Keratinocyte (primary cell): Measurements from ENCODE around the gene WNK2. TPM values are rescaled to one million over a fixed set of nuclear protein-coding genes. Genes with fewer than 3 reads are reported as not detected.

ENCODE experiments used
- DNase-seq: peaks from one replicate; pipeline ENCODE4 v3.0.0-alpha.2; 2011; ENCODE audit warnings: low read depth, missing footprints, low spot score
- FAIRE-seq: peaks from 2 replicates; lab custom pipeline; 2011; peaks lifted over from hg19 to GRCh38; lab: Jason Lieb, UNC
- H2AFZ ChIP-seq: 2 replicates; pipeline ENCODE4 v1.6.0; 2012; ENCODE audit warnings: low read length, control low read depth, inconsistent platforms; ENCODE audit not compliant: control insufficient read depth
- H3K27ac ChIP-seq: 2 replicates; pipeline ENCODE4 v1.5.1; 2011; ENCODE audit warnings: low read length; ENCODE audit not compliant: control insufficient read depth, insufficient read depth
- H3K27me3 ChIP-seq: 3 replicates; pipeline ENCODE4 v1.6.0; 2011; ENCODE audit warnings: low read length; ENCODE audit not compliant: control insufficient read depth, insufficient read depth; ENCODE audit errors: extremely low read depth
- H3K36me3 ChIP-seq, 2 experiments: 2 replicates in 1 of 2; 3 replicates in 1 of 2; pipeline ENCODE4 v1.5.1; 2011; ENCODE audit warnings: low read length in 2 of 2, mild to moderate bottlenecking in 1 of 2; ENCODE audit not compliant: control insufficient read depth in 2 of 2, insufficient read depth in 2 of 2; ENCODE audit errors: extremely low read depth in 1 of 2
- H3K4me1 ChIP-seq: 3 replicates; pipeline ENCODE4 v1.5.1; 2011; ENCODE audit warnings: low read length; ENCODE audit not compliant: control insufficient read depth, insufficient read depth; ENCODE audit errors: extremely low read depth
- H3K4me2 ChIP-seq: 3 replicates; pipeline ENCODE4 v1.6.0; 2011; ENCODE audit warnings: low read depth, low read length; ENCODE audit not compliant: control insufficient read depth, insufficient read depth; ENCODE audit errors: extremely low read depth
- H3K4me3 ChIP-seq, 3 experiments: fragments of 200-600 bp in 1 of 3; sonication (generic) in 1 of 3; 2 replicates in 2 of 3; 3 replicates in 1 of 3; pipeline ENCODE4 v1.5.1; 2011 to 2016; ENCODE audit warnings: low read length in 3 of 3, mild to moderate bottlenecking in 3 of 3, control low read depth in 2 of 3, inconsistent platforms in 1 of 3, low read depth in 1 of 3, mixed read lengths in 1 of 3, mixed run types in 1 of 3, moderate library complexity in 1 of 3; ENCODE audit not compliant: control insufficient read depth in 2 of 3, insufficient read depth in 2 of 3; ENCODE audit errors: extremely low read depth in 1 of 3
- H3K79me2 ChIP-seq: 2 replicates; pipeline ENCODE4 v1.6.0; 2012; ENCODE audit warnings: low read length; ENCODE audit not compliant: control insufficient read depth, insufficient read depth
- H3K9ac ChIP-seq: 3 replicates; pipeline ENCODE4 v1.6.0; 2011; ENCODE audit warnings: low read length; ENCODE audit not compliant: control insufficient read depth, insufficient read depth; ENCODE audit errors: extremely low read depth
- H3K9me1 ChIP-seq: 3 replicates; pipeline ENCODE4 v1.6.0; 2011; ENCODE audit warnings: low read length; ENCODE audit not compliant: control insufficient read depth, insufficient read depth; ENCODE audit errors: extremely low read depth
- H3K9me3 ChIP-seq: 2 replicates; pipeline ENCODE4 v1.5.1; 2012; ENCODE audit warnings: low read depth, low read length; ENCODE audit not compliant: control insufficient read depth
- H4K20me1 ChIP-seq: 3 replicates; pipeline ENCODE4 v1.6.0; 2011; ENCODE audit warnings: low read length; ENCODE audit not compliant: control insufficient read depth, insufficient read depth; ENCODE audit errors: extremely low read depth
- EZH2 ChIP-seq: IDR thresholded peaks from one replicate; pipeline ENCODE4 v1.6.1; 2012; ENCODE audit warnings: inconsistent platforms, mild to moderate bottlenecking, low read length, moderate library complexity
- dilution Hi-C: fragments of 300-500 bp; cut with MboI; formaldehyde crosslinking; loops from one replicate; pipeline ENCODE4 v1.7.0; 2020; ENCODE audit warnings: low sequenced_read_pairs; ENCODE audit not compliant: extremely low pct_ligation_motif_present
- polyA plus RNA-seq, 5 experiments: library from polyadenylated mRNA; depleted of rRNA in 3 of 5; stranded (reverse) in 3 of 5; stranded (forward) in 1 of 5; unstranded in 1 of 5; fragments of >200 nt; gene quantifications; 1 replicate in 1 of 5; 2 replicates in 3 of 5; 3 replicates in 1 of 5; pipeline versions ENCODE4 v1.2.1 to v1.2.3, GENCODE V29; 2011 to 2012; ENCODE audit warnings: missing spikeins in 2 of 5, low read depth in 1 of 5, low replicate concordance in 1 of 5
- TF ChIP-seq, protein P1 (sequence below), 3 experiments: IDR thresholded peaks in 1 of 3; conservative IDR thresholded peaks in 1 of 3; optimal IDR thresholded peaks in 1 of 3; 2 replicates in 2 of 3; 3 replicates in 1 of 3; pipeline versions ENCODE3 to v1.5.1; 2011; ENCODE audit warnings: low read length in 3 of 3, mild to moderate bottlenecking in 3 of 3, moderate library complexity in 2 of 3, control low read depth in 1 of 3, inconsistent platforms in 1 of 3; ENCODE audit not compliant: insufficient read depth in 2 of 3; ENCODE audit errors: extremely low read depth in 1 of 3

Gene WNK2
- polyA plus RNA-seq, 1 donor (not counting 4 experiments of a cell fraction or from before 2014, with no cell fraction given), result not detected

DNA sequence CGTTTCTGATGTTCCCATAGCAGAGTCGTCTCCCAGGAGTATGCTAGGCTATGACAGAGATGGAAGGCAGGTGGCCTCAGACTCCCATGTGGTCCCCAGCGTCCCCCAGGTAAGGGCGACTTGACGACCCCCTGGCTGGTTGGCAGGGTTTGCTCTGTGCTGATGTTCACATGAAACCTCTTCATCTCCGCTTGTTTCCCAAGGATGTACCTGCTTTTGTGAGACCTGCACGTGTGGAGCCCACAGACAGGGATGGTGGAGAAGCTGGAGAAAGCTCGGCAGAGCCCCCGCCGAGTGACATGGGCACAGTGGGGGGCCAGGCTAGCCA is 108.3 kb downstream of the WNK2 start:
- no peaks in the 10 kb centered on the region for H3K9me1 ChIP-seq
- H3K4me3 ChIP-seq, result no peak overlapping the region
- H3K27ac ChIP-seq, result no peak overlapping the region
- H3K4me1 ChIP-seq, result no peaks in the 10 kb centered on the region
- H3K79me2 ChIP-seq, result no peaks in the 10 kb centered on the region
- H2AFZ ChIP-seq, result no peak overlapping the region
- no peaks in the 10 kb centered on the region for H3K9me3 ChIP-seq
- FAIRE-seq, result no peak
- no peak overlapping the region for H3K4me2 ChIP-seq
- DNase-seq, result no peak
- dilution Hi-C loops, result no loop called here
- TF ChIP-seq, protein P1, sequence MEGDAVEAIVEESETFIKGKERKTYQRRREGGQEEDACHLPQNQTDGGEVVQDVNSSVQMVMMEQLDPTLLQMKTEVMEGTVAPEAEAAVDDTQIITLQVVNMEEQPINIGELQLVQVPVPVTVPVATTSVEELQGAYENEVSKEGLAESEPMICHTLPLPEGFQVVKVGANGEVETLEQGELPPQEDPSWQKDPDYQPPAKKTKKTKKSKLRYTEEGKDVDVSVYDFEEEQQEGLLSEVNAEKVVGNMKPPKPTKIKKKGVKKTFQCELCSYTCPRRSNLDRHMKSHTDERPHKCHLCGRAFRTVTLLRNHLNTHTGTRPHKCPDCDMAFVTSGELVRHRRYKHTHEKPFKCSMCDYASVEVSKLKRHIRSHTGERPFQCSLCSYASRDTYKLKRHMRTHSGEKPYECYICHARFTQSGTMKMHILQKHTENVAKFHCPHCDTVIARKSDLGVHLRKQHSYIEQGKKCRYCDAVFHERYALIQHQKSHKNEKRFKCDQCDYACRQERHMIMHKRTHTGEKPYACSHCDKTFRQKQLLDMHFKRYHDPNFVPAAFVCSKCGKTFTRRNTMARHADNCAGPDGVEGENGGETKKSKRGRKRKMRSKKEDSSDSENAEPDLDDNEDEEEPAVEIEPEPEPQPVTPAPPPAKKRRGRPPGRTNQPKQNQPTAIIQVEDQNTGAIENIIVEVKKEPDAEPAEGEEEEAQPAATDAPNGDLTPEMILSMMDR (optimal IDR thresholded peaks at IDR 0.05 in 1 of 3, IDR thresholded peaks at IDR 0.05 in 1 of 3, conservative IDR thresholded peaks at IDR 0.05 in 1 of 3; ENCODE audit: extremely low read depth in 1 of 3, insufficient read depth in 2 of 3, low read length in 3 of 3), result no peak
- H3K9ac ChIP-seq, result no peak overlapping the region
- H4K20me1 ChIP-seq, result no peaks in the 10 kb centered on the region
- peaks cover 15% of the 10 kb centered on the region for H3K27me3 ChIP-seq
- H3K36me3 ChIP-seq, result no peaks in the 10 kb centered on the region

DNA sequence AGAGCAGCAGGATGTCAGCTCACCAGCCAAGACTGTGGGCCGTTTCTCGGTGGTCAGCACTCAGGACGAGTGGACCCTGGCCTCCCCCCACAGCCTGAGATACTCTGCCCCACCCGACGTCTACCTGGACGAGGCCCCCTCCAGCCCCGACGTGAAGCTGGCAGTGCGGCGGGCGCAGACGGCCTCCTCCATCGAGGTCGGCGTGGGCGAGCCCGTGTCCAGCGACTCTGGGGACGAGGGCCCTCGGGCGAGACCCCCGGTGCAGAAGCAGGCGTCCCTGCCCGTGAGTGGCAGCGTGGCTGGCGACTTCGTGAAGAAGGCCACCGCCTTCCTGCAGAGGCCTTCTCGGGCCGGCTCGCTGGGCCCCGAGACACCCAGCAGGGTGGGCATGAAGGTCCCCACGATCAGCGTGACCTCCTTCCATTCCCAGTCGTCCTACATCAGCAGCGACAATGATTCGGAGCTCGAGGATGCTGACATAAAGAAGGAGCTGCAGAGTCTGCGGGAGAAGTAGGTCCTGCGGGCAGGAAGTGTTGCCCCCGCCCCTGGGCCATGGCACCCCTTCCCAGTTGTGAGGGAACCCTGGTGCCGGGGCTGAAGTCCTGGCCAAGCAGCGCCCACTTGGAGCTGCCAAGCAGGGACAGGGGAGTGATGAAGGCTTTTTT is 108.9 kb downstream of the WNK2 start:
- no peak overlapping the region for H3K4me2 ChIP-seq
- no peaks in the 10 kb centered on the region for H3K9me3 ChIP-seq
- H3K9me1 ChIP-seq, result no peaks in the 10 kb centered on the region
- no peaks in the 10 kb centered on the region for H4K20me1 ChIP-seq
- H2AFZ ChIP-seq, result no peak overlapping the region
- H3K79me2 ChIP-seq, result no peaks in the 10 kb centered on the region
- DNase-seq (no peak), FAIRE-seq (no peak)
- H3K4me3 ChIP-seq, result no peak overlapping the region
- H3K27me3 ChIP-seq, result peaks cover 15% of the 10 kb centered on the region
- H3K27ac ChIP-seq, result no peak overlapping the region
- H3K4me1 ChIP-seq, result no peaks in the 10 kb centered on the region
- no peak for TF ChIP-seq EZH2
- TF ChIP-seq, protein P1 (optimal IDR thresholded peaks at IDR 0.05 in 1 of 3, IDR thresholded peaks at IDR 0.05 in 1 of 3, conservative IDR thresholded peaks at IDR 0.05 in 1 of 3; ENCODE audit: extremely low read depth in 1 of 3, insufficient read depth in 2 of 3, low read length in 3 of 3), result no peak
- dilution Hi-C loops, result no loop called here
- no peak overlapping the region for H3K9ac ChIP-seq
- no peaks in the 10 kb centered on the region for H3K36me3 ChIP-seq
